OCI-LY1 (cell line): ENCODE data around the gene APCDD1.

Experiments used
- H2AFZ ChIP-seq: fragments of 200-600 bp; sonication (generic), shearing (Covaris generic); 2 replicates; pipeline ENCODE4 v1.6.0; 2014; ENCODE audit warnings: antibody characterized with exemption, mild to moderate bottlenecking, low read length
- H3F3A ChIP-seq: fragments of 200-600 bp; sonication (generic), shearing (Covaris generic); 2 replicates; pipeline ENCODE4 v1.6.0; 2014; ENCODE audit warnings: mild to moderate bottlenecking, antibody characterized with exemption, low read length, moderate library complexity; ENCODE audit not compliant: insufficient read depth
- H3K27ac ChIP-seq: fragments of 200-600 bp; sonication (generic); 2 replicates; pipeline ENCODE4 v1.5.1; 2014; ENCODE audit warnings: low read length, mixed run types, mild to moderate bottlenecking, low read depth; ENCODE audit not compliant: poor library complexity, severe bottlenecking
- H3K27me3 ChIP-seq: fragments of 200-600 bp; sonication (generic); 2 replicates; pipeline ENCODE4 v1.6.0; 2014; ENCODE audit warnings: antibody characterized with exemption, mild to moderate bottlenecking, low read length, moderate library complexity; ENCODE audit not compliant: insufficient read depth
- H3K36me3 ChIP-seq: fragments of 200-600 bp; sonication (generic); 2 replicates; pipeline ENCODE4 v1.6.1; 2014; ENCODE audit warnings: mild to moderate bottlenecking, antibody characterized with exemption, low read length, moderate library complexity, mixed read lengths; ENCODE audit not compliant: insufficient read depth
- H3K4me1 ChIP-seq: fragments of 200-600 bp; sonication (generic); 2 replicates; pipeline ENCODE4 v1.5.1; 2014; ENCODE audit warnings: mild to moderate bottlenecking, low read length, moderate library complexity; ENCODE audit not compliant: insufficient read depth, severe bottlenecking
- H3K4me2 ChIP-seq: fragments of 200-600 bp; sonication (generic), shearing (Covaris generic); 2 replicates; pipeline ENCODE4 v1.6.1; 2014; ENCODE audit warnings: low read length
- H3K4me3 ChIP-seq: fragments of 200-600 bp; sonication (generic); 2 replicates; pipeline ENCODE4 v1.5.1; 2014; ENCODE audit warnings: low read length, low read depth, mild to moderate bottlenecking, mixed read lengths; ENCODE audit not compliant: poor library complexity, severe bottlenecking
- H3K79me2 ChIP-seq: fragments of 200-600 bp; shearing (Covaris generic); 2 replicates; pipeline ENCODE4 v1.6.1; 2016; ENCODE audit warnings: mixed run types, low read length, mixed read lengths; ENCODE audit not compliant: insufficient read depth
- H3K9ac ChIP-seq: fragments of 200-600 bp; sonication (generic), shearing (Covaris generic); 2 replicates; pipeline ENCODE4 v1.6.1; 2014; ENCODE audit warnings: mild to moderate bottlenecking, low read length, mixed read lengths
- H3K9me2 ChIP-seq: fragments of 200-600 bp; sonication (generic), shearing (Covaris generic); 2 replicates; pipeline ENCODE4 v1.6.1; 2014; ENCODE audit warnings: low read depth, mild to moderate bottlenecking, low read length, mixed read lengths
- H3K9me3 ChIP-seq: fragments of 200-600 bp; shearing (Covaris generic); 2 replicates; pipeline ENCODE4 v1.6.1; 2014; ENCODE audit warnings: low read length, mixed read lengths
- H4K20me1 ChIP-seq: fragments of 200-600 bp; sonication (generic), shearing (Covaris generic); 2 replicates; pipeline ENCODE4 v1.6.0; 2016; ENCODE audit warnings: mild to moderate bottlenecking, low read length; ENCODE audit not compliant: insufficient read depth
- EZH2 ChIP-seq: fragments of 200-600 bp; sonication (generic), shearing (Covaris generic); IDR thresholded peaks from 2 replicates; pipeline ENCODE4 v1.8.0; 2017; ENCODE audit warnings: borderline replicate concordance, mixed run types, mild to moderate bottlenecking, antibody characterized with exemption, low read length, moderate library complexity, mixed read lengths
- TF ChIP-seq, protein P1 (sequence below): fragments of 200-600 bp; sonication (generic), shearing (Covaris generic); IDR thresholded peaks from 2 replicates; pipeline ENCODE4 v1.5.1; 2017; ENCODE audit warnings: mild to moderate bottlenecking, antibody characterized with exemption, low read length, moderate library complexity, mixed read lengths

APCDD1 gene

DNA sequence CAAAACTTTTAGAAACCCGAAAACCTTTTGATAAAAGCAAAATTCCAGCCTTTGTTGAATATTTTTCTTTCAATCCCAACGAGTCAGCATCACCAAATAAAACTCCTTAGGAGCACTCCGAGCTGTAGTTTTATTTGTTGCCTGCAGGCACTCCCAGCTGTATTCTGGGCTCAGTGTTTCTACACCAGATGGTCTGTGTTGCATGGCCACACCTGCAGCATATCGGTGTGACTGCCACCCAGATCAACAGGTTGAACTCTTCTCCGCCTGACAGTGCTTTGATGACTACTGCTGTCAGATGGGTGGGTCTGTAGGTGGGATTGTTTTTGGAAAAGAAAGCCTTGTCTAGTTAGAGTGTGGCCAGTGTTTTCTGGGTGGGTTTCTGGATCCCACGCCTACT lies 32.7 kb downstream of the APCDD1 start:
- Histone ChIP-seq H3K9ac (peak overlapping the region; percentile 20; the same call in 1 of the 2 replicates), H3K79me2 (no peaks in the 10 kb centered on the region), H3K4me2 (peak overlapping the region; percentile 23; the same call in 1 of the 2 replicates), H3K36me3 (no peaks in the 10 kb centered on the region), H3K27ac (peak overlapping the region; percentile 69), H3K9me2 (no peaks in the 10 kb centered on the region), H3K9me3 (no peaks in the 10 kb centered on the region), H3F3A (no peaks in the 10 kb centered on the region; the same call in 1 of the 2 replicates), H3K4me3 (no peak overlapping the region), H3K27me3 (no peaks in the 10 kb centered on the region), H2AFZ (peak overlapping the region; percentile 2; the same call in 1 of the 2 replicates), H3K4me1 (peaks cover 74% of the 10 kb centered on the region), H4K20me1 (no peaks in the 10 kb centered on the region)
- TF ChIP-seq EZH2 = no peak
- TF ChIP-seq, protein P1, sequence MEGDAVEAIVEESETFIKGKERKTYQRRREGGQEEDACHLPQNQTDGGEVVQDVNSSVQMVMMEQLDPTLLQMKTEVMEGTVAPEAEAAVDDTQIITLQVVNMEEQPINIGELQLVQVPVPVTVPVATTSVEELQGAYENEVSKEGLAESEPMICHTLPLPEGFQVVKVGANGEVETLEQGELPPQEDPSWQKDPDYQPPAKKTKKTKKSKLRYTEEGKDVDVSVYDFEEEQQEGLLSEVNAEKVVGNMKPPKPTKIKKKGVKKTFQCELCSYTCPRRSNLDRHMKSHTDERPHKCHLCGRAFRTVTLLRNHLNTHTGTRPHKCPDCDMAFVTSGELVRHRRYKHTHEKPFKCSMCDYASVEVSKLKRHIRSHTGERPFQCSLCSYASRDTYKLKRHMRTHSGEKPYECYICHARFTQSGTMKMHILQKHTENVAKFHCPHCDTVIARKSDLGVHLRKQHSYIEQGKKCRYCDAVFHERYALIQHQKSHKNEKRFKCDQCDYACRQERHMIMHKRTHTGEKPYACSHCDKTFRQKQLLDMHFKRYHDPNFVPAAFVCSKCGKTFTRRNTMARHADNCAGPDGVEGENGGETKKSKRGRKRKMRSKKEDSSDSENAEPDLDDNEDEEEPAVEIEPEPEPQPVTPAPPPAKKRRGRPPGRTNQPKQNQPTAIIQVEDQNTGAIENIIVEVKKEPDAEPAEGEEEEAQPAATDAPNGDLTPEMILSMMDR = peak; percentile 19; the same call in 1 of the 2 replicates

DNA sequence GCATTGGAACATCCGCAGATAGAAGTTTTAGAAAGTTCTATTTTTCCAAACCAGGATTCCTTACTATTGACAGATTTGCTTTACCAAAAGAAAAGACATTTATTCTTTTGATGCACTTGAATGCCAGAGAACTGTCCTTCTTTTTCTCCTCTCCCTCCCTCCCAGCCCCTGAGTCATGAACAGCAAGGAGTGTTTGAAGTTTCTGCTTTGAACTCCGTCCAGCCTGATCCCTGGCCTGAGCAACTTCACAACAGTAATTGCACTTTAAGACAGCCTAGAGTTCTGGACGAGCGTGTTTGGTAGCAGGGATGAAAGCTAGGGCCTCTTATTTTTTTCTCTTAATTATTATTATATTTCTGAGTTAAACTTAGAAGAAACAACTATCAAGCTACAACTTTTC lies 33.6 kb downstream of the APCDD1 start:
- Histone ChIP-seq H3K36me3 (no peaks in the 10 kb centered on the region), H3K4me3 (no peak overlapping the region), H2AFZ (no peak overlapping the region), H4K20me1 (no peaks in the 10 kb centered on the region), H3F3A (no peaks in the 10 kb centered on the region), H3K79me2 (no peaks in the 10 kb centered on the region), H3K4me2 (no peak overlapping the region), H3K9me2 (no peaks in the 10 kb centered on the region), H3K9me3 (no peaks in the 10 kb centered on the region), H3K27me3 (no peaks in the 10 kb centered on the region), H3K4me1 (peaks cover 66% of the 10 kb centered on the region), H3K9ac (no peak overlapping the region), H3K27ac (peak overlapping the region; percentile 69)
- TF ChIP-seq EZH2 = no peak
- TF ChIP-seq, protein P1 = no peak

DNA sequence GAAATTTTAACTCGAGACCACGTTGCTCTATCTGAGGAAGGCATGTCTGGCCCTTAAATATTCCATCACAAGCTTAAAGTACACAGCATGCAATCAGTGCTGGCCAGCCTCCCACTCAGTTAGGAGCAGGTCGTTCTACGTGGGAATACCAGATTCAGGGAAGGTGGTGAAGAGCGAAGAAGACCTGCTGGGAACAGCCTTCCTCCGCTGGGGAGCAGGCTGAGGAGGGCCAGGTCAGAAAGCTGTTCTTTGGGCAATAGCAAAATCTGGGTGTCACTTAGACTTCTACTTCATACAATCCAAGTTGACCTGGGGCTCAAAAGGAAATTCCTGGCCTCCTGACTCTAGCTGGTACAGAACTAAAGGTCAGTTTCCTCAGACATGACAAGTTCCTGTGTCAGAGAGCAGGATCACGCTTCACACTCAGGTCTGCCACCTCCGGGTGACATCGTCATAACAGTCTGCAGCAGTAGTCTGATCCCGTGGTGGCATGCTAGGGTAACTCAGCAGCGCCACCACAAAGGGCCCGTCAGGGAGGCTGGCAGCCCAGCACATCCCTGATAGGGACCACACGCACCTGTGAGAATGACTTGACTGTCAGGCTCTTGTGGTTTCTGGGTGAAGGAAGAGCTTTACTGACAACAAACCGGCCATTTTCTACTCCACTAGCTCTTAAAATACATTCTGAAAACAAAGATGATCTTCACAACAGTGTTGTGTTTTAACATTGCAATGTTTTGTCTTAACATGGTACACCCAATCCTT lies 36.1 kb downstream of the APCDD1 start:
- no peaks in the 10 kb centered on the region for H3K9me3 ChIP-seq
- H3K9ac ChIP-seq = peak overlapping the region; percentile 4; the same call in 1 of the 2 replicates
- no peaks in the 10 kb centered on the region for H3F3A ChIP-seq
- H4K20me1 ChIP-seq = no peaks in the 10 kb centered on the region
- no peaks in the 10 kb centered on the region for H3K36me3 ChIP-seq
- H3K4me3 ChIP-seq = no peak overlapping the region
- H3K4me1 ChIP-seq = peaks cover 44% of the 10 kb centered on the region
- H3K27ac ChIP-seq = peak overlapping the region; percentile 54
- TF ChIP-seq EZH2 = no peak
- TF ChIP-seq, protein P1 = peak; percentile 99
- H3K27me3 ChIP-seq = no peaks in the 10 kb centered on the region
- no peaks in the 10 kb centered on the region for H3K79me2 ChIP-seq
- no peaks in the 10 kb centered on the region for H3K9me2 ChIP-seq
- H2AFZ ChIP-seq = peak overlapping the region; percentile 21
- H3K4me2 ChIP-seq = no peak overlapping the region; the same call in 1 of the 2 replicates
